ENCODE data around the gene RIC8B. TPM values are rescaled to one million over a fixed set of nuclear protein-coding genes. Genes with fewer than 3 reads are reported as not detected.
A peak's percentile ranks its signal among the peaks of the same experiment; 100 is the strongest.

RIC8B gene
- total RNA-seq, 1 experiment from 2014 or later = 9.4 TPM

DNA sequence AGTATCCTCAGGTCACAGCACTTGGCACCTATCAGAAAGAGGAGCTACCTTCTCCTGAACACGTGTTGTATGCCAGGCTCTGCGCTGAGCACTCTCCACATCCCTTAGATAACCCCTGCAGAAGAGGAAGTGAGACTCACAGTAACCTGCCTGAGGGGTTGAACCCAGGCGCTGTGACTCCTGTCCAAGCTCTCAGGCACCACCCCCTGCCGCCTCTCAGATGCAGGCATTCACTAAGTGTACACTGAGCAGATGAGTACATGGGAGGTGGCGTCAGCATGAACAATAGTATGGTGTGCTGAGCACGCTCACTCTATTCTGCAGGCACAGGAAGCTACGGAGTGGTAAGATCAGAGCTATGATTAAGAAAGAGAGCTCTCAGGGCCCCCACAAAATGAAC is 21.0 kb upstream of the RIC8B start:
- in situ Hi-C loops (cut with HindIII; ENCODE audit: low pct_unique_long_range_greater_than_20kb, low sequenced_read_pairs) = no loop called here
- no peak for DNase-seq (ENCODE audit: low read depth, low spot score)

DNA sequence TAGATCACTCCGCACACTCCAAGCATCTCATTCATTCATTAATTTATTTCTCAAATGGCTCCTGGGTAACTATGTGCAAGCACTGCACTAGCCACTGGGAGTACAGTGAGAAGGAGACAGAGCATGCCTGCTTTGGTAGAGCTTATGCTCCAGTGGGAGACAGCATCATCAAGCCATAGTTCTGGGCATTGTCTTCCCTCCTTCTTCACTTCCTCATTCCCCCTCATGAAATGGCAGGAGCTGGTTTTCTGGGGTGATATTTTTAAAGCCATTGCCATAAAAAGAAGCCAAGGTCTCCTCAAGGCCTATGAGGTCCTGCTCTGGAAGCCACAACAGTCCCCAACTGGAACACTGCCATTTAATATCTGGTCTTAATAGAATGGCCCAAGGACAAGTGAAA is 20.2 kb upstream of the RIC8B start:
- in situ Hi-C loops (cut with HindIII; ENCODE audit: low pct_unique_long_range_greater_than_20kb, low sequenced_read_pairs) = no loop called here
- no peak for DNase-seq (ENCODE audit: low read depth, low spot score)

DNA sequence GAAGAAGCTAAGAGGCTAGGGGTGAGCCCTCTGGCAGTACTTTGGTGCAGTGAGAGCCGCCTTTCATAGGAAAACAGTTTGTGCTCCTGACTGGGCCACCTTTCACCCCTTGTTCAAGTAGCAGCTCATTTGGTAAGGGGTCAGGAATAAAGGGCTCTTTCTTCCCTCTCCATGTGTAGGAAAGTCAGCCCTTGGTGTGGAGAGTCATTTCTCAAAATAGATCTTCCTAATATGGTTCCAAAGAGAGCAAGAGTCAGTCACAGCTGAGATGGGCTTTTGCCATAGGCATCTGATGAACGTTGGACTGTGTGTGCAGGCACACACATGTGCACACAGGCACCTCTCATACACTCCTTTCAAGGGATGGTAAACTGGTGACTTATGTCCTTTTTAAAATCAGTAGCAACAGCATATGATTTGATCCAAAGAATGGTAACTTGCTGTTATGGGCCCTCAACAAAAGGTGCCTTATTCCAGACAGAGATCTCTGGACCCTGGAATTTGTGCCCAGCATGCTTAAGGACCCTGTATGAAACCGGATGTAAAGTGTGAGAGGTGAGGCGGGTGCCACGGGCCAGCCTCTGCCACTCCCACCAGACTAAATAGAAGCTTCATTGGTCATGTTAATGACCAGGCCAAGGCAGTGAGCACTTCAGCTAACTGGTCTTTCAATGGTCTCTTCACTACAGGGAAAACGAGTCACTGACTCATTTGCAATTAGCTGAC is 16.7 kb upstream of the RIC8B start:
- in situ Hi-C loops (cut with HindIII; ENCODE audit: low pct_unique_long_range_greater_than_20kb, low sequenced_read_pairs) = no loop called here
- DNase-seq (ENCODE audit: low read depth, low spot score) = peak; percentile 73

DNA sequence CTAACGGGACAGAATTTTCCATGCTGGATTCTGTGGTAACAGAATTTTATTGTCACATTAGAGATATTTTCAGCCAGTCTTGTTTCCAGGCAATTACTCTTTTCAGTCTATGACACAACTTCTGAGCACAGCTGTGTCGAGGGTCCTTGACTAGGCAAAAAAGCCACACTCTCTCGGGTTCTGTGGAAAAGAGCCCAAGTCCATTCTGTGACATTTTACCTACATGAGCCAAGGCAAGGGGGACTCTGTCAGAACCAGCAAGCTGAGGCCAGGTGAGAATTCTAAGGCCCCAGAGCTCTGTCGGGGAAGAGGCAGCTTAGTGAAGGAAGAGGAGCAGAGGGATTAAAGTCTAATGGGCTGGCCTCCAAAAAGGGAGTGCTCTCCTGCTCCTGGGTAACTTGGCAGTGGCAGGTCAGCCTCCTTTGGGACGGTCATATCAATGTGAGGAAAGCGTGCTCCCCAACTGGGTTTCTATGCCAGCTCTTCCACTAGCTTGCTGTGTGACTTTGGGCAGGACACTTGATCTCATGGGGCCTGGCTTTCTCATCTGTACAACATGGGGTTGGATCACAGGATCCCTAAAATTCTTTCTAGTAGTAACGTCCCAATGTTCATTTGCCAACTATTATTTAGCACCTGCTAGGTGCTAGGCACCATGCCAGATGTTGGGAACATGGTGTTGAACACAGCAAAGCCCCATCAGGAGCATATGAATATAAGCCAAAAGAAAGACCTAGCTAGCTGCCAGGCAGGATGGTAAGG is 16.0 kb upstream of the RIC8B start:
- in situ Hi-C loops (cut with HindIII; ENCODE audit: low pct_unique_long_range_greater_than_20kb, low sequenced_read_pairs) = no loop called here
- DNase-seq (ENCODE audit: low read depth, low spot score) = no peak

DNA sequence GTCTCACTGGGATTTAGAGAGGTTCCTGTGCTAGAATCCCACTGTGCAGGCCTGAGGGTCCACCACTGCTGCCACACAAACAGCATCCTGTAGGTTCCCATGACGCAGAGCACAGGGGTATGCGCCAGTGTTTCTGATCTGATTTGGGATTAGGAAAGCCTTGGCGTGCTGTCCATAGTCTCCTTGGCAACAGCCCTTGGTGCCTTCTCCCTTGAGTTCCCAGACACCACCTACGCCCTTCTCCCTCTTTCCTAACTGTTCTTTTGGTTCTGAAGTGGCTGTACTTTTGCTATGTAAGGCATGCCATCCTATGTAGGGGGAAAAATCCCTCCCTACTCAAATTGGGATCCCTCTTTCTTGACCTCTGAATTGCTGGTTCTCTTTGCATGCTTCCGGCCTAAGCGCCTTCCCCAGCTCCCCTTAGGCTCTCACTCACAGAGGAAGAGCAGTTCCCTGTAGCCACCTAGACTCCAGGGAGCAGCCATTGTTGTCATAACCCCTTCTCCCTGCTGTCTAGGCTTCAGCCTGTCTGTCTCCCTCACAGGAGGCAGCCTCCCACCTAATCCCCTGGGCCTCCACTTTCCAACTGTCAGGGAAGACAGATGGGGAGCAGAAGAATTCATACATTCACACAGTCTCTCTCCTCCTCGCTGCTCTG is 14.8 kb upstream of the RIC8B start:
- no peak for DNase-seq (ENCODE audit: low read depth, low spot score)
- in situ Hi-C loops (cut with HindIII; ENCODE audit: low pct_unique_long_range_greater_than_20kb, low sequenced_read_pairs) = no loop called here

DNA sequence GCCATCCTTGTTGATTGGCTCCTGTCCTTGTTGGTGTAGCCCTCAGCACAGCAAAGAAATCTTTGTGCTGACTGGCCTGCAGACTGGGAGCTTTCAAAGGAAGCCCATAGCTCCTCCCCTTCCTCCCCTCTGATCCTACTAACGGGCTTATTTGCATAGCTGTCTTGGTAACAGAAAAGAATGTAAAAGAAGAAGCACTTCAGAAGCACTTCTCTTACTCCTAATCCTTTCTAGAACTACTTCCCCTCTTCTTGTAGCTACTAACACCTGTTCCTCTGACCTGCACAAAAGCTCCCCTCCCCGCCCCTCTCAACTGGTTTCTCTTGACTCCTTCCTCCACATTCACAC is 14.3 kb upstream of the RIC8B start:
- in situ Hi-C loops (cut with HindIII; ENCODE audit: low pct_unique_long_range_greater_than_20kb, low sequenced_read_pairs) = no loop called here
- DNase-seq (ENCODE audit: low read depth, low spot score) = peak; percentile 5

DNA sequence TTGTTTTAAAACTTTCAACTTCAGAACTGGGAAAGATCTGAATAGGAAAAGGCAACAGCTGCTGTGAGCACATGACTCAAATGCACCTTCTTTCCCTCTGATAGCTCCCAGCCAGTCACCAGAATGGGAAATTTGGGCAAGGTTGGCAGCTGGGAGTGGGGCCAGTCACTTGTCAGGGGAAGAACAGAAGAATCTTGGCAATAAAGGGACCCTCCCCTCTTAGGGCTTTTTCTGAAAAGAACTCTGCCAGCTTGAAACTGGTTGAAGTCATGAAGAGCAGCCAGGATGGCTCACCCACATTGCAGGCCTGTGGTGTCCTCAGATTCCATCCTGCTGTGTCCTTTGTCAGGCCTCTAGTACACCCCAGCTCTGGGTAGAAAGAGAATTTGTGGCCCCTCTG is 10.3 kb upstream of the RIC8B start:
- in situ Hi-C loops (cut with HindIII; ENCODE audit: low pct_unique_long_range_greater_than_20kb, low sequenced_read_pairs) = no loop called here
- no peak for DNase-seq (ENCODE audit: low read depth, low spot score)

DNA sequence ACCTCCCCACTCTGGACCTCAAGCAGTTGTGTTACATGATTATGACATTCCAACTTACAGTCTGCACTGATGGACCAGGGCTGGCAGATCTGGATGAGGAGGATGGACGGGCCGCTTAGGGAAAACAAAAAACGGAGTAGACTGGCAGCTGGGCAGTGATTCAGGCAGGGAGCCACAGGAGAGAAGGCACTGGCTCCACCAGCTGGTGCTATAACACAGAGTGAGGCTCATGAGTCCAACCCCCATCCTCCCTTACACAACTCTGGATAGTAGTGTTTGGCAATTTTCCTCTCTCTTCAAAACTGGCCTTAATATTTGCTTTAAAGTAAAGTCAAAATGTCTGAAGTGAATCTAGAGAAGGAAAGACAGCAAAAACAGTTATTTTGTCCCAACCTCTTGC is 9.7 kb upstream of the RIC8B start:
- in situ Hi-C loops (cut with HindIII; ENCODE audit: low pct_unique_long_range_greater_than_20kb, low sequenced_read_pairs) = no loop called here
- DNase-seq (ENCODE audit: low read depth, low spot score) = peak; percentile 47

DNA sequence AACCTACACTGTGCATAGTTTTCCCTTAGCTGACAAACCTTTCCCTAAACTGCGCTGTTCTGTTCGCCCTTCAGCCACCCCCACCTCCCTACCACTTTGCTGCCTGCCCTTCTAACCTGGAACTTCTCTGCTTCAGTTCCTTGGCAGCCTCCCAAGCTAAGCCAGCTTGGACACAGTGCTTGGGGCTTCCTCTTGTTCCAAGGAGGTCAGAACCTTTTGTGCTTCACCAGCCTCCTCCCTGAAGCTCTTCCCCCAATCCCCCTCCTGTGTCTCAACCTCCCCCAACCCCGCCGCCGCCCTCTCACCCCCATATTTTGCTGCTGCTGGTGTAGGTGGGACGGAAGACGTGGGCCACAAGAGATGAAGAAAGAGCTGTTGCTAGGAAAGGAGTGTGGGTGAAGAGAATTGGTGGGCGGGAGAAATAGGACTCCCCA is 8.1 kb upstream of the RIC8B start:
- in situ Hi-C loops (cut with HindIII; ENCODE audit: low pct_unique_long_range_greater_than_20kb, low sequenced_read_pairs) = no loop called here
- no peak for DNase-seq (ENCODE audit: low read depth, low spot score)

DNA sequence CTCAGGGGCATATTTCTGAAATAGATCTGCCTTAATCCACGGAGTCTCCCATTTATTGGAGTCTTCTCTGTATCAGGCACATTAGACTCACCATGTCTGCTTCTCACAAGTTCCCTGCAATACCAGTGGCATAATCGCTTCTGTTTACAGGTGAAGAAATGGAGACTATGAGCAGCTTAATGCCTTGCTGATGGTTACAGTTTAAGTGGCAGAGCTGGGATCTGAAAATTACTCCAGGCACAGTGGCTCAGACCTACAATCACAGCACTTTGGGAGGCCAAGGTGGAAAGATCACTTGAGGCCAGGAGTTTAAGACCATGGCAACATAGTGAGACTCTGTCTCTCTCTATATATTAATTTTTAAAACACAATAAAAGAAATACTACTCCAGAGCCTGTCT is 7.3 kb upstream of the RIC8B start:
- no peak for DNase-seq (ENCODE audit: low read depth, low spot score)
- in situ Hi-C loops (cut with HindIII; ENCODE audit: low pct_unique_long_range_greater_than_20kb, low sequenced_read_pairs) = no loop called here

DNA sequence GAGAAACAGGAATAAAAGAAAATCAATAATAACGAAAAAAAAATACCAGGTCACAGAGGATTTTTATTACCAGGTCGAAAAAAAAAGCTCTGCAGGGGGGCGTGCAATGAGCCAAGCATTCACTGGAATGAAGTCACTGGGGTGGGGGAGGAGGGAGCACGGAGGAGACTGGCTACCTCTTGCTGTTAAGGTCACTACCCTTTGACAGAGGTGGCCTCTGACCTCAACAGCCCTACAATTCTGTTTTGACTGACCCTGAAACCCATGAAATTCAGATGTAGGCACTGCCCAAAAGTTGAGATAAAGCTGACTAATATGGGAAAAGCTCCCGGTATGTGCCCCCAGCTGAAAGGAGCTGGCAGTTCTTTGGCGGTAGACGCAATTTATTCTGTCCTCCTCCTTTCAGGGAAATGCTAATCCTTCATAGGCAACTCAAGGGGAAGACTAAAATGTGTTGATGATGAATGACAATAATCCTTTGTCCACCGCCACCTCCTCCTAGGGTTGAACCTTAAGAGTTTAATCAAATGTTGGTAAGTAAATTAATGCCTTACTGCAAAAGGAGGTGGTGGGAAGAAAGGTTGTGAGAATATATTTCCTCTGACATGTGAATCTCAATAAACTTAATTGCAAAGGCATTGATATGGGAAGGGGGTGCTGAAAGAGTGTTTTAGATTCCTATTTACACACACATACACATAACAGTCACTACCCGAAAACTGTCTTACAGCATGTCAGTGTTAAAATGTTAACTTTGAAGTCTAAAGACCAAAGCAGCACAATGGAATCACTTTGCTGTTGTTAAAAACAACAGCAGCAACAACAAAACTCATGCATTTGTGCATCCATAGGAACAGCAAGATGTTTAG is 6.3 kb upstream of the RIC8B start:
- no peak for DNase-seq (ENCODE audit: low read depth, low spot score)
- in situ Hi-C loops (cut with HindIII; ENCODE audit: low pct_unique_long_range_greater_than_20kb, low sequenced_read_pairs) = no loop called here

DNA sequence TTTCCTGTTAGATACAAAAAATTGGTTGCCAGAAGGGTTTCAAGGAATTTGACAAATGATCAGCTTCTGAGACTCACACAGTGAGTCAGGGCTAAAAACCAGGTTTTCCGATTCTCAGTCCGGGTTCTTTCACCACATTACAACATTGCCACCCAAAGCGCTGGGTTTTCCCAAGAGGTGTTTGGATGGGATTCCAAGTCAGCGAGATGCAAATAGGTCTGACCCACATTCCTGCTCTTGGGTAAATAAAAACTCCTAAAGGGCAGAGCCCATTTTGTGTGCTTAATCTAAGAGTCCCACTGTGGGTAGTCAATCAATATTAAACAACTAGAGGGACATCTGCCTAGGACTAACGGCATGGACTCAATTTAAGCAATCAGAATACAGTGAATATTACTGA is 5.4 kb upstream of the RIC8B start:
- DNase-seq (ENCODE audit: low read depth, low spot score) = no peak
- in situ Hi-C loops (cut with HindIII; ENCODE audit: low pct_unique_long_range_greater_than_20kb, low sequenced_read_pairs) = no loop called here

DNA sequence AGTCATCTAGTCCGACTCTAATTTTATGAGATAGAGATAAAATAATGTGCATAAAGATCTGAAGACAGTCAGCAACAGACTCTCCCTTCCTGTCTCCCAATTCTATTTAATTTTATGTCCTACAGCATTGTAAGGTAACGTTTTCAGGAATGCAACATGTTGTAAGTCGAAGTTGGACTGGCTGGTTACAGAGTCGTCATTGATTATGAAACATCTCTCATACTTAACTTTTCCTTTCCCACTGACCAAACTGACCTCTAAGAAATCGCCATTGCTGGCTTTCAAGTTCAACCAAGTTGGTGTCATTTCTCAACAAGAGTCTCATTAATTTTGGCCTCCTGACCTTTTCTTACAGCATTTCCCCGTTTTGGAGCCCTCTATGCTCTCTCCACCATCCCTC is 4.9 kb upstream of the RIC8B start:
- in situ Hi-C loops (cut with HindIII; ENCODE audit: low pct_unique_long_range_greater_than_20kb, low sequenced_read_pairs) = no loop called here

DNA sequence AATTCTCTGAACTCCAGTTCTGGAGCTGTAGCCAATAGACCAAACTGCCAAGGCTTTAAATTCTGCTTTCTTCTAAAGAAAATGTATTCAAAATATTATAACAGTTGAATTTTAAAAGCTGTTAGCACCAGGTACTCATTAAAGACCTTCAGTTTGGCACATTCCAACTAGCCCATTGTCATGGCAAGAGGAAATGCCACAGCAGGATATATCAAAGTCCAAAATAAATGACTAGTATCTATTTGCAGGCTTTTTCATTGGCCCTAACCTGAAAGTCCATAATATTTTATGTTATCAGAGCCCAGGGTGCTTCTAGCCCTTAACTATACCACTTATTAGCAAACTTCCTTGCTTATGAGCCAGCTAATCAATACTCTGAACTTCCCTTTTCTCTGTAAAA is 3.1 kb upstream of the RIC8B start:
- no peak for DNase-seq (ENCODE audit: low read depth, low spot score)

More for the DNA sequence above, 4.9 kb upstream of the RIC8B start:
- no peak for DNase-seq (ENCODE audit: low read depth, low spot score)

DNA sequence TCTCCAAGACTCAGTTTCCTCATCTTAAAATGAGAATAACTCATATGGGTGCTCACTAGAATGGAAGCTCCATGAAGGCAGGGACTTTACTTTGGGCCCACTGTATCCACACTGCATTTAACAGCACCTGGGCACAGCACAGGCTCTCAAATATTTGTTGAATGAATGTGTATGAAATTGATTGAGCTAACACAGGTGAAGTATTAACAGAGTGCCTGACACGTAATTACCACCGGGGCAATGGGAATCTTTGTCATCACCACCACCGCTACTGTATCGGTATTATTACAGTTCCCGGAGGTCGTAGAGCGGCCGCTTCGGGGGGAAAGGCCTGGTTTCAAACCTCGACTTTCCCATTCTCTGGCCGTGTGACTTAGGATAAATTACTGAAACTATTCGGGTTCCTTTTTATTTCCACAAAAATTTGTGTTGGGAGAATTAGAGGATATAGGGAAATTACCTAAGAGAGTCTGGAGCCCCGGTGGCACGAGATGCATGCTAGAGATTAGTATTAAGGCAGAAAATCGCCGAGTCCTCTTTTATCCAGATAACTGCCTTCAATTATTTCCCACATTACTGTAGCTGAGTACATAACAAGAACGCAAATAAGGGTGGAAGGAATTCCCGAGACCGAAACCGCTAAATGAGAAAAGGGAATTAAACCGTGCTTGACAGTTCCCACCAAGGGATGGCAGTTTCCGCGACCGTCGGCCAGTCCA is 1.0 kb upstream of the RIC8B start:
- DNase-seq (ENCODE audit: low read depth, low spot score) = no peak
- in situ Hi-C loops (cut with HindIII; ENCODE audit: low pct_unique_long_range_greater_than_20kb, low sequenced_read_pairs) = no loop called here

More for the DNA sequence above, 3.1 kb upstream of the RIC8B start:
- in situ Hi-C loops (cut with HindIII; ENCODE audit: low pct_unique_long_range_greater_than_20kb, low sequenced_read_pairs) = no loop called here

DNA sequence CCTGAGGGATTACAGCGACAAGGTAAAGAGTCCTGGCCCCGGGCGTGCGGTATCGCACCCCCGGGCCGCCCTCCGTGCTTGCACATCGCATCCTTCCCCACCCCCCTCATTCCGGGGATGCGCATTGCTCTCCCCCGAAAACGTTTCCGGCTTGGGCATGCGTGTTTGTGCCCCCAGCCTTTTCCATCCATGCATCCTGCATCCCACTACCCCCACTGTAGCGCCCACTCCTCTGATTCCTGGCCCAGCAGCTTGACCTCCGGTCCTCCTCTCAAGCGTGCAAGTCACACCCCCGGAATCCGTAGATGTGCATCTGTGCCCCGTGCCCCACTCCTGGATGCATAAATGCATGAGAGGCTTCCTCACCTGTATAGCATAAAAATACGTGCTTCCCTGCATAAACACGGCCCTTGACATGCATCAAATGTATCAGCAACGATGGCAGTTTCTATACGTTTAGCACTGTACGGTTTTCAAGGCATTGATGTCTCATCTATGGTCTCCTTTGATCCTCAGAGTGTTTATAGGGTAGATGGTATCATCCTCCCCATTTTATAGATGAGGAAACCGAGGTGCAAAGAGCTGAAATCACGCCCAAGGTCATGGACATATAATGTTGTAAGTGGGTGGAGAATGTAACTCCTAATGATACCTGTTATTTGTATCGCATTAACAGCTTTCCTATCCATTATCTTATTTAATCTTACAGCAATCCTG is 484 bp downstream of the RIC8B start:
- DNase-seq (ENCODE audit: low read depth, low spot score) = no peak
- in situ Hi-C loops (cut with HindIII; ENCODE audit: low pct_unique_long_range_greater_than_20kb, low sequenced_read_pairs) = no loop called here

DNA sequence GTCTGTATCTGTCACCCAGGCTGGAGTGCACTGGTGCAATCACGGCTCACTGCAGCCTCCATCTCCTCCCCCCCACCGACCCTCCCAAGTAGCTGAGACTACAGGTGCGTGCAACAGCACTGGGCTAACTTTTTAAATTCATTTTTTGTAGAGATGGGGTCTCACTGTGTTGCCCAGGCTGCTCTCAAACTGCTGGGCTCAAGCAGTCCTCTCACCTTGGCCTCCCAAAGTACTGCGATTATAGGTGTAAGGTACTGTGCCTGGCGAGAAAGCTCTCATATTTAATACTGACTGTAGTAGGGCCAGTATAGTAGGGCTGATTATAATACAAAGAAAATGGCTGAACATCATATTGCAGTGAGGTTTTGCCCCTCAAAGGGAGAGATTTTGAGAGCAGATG is 2.4 kb downstream of the RIC8B start:
- in situ Hi-C loops (cut with HindIII; ENCODE audit: low pct_unique_long_range_greater_than_20kb, low sequenced_read_pairs) = no loop called here
- no peak for DNase-seq (ENCODE audit: low read depth, low spot score)

All from SK-MEL-5 (cell line).